Ovary (tissue), 9 donors: ENCODE measurements around the gene PRKAG3. TPM values are rescaled to one million over a fixed set of nuclear protein-coding genes. Genes with fewer than 3 reads are reported as not detected.

Experiments used
- DNase-seq, 5 donors: peaks; one replicate each; pipeline ENCODE4 v3.0.0-alpha.2; 2019 to 2020
- H3K27ac ChIP-seq, 2 donors: fragments of 200-600 bp; one replicate each; pipeline versions ENCODE4 v1.5.1 to v1.8.0; 2019 to 2022
- H3K27me3 ChIP-seq: fragments of 200-600 bp; one replicate; pipeline ENCODE4 v1.8.0; 2022
- H3K36me3 ChIP-seq: fragments of 200-600 bp; sonication (generic); one replicate; pipeline ENCODE4 v1.5.1; 2019
- H3K4me1 ChIP-seq: one replicate; pipeline ENCODE4 v1.8.1; 2013; ENCODE audit warnings: mild to moderate bottlenecking, moderate library complexity; ENCODE audit not compliant: insufficient read depth
- H3K4me3 ChIP-seq: fragments of 200-600 bp; sonication (generic); one replicate; pipeline ENCODE4 v1.5.1; 2017
- H3K9me3 ChIP-seq, 2 donors: fragments of 200-600 bp in 1 of 2; sonication (generic) in 1 of 2; one replicate each; pipeline versions ENCODE4 v1.5.1 to v1.8.1; 2013 to 2019; ENCODE audit warnings: mild to moderate bottlenecking in 1 of 2, moderate library complexity in 1 of 2
- EP300 ChIP-seq: sonication (generic); formaldehyde crosslinking; IDR thresholded peaks from one replicate; pipeline ENCODE4 v1.6.1; 2017; ENCODE audit warnings: antibody characterized with exemption
- POLR2A ChIP-seq: fragments of 450-650 bp; IDR thresholded peaks from one replicate; pipeline ENCODE4 v1.6.1; 2017; ENCODE audit warnings: antibody characterized with exemption, mild to moderate bottlenecking, moderate library complexity
- WGBS, 3 donors: extraction: QIAGEN DNeasy Blood & Tissue Kit in 1 of 3; methylation state at CpG; one replicate each; pipeline versions ENCODE4 v1.1.5 to v1.1.7; 2013 to 2017; 5-methylcytosine and 5-hydroxymethylcytosine counted together
- intact Hi-C, 4 donors: fragments of 100-400 bp; cut with DNase I; formaldehyde crosslinking; loops; one replicate each; pipeline versions ENCODE4 v1.11.0 to v1.15.1; 2022 to 2023
- polyA plus RNA-seq, 2 donors: library from polyadenylated mRNA; stranded (reverse); fragments of 200-250 nt in 1 of 2; fragments of 350-450 nt in 1 of 2; fragmentation: Illumina TruSeq in 1 of 2; extraction: RNeasy Lipid Tissue Mini Kit (QIAGEN cat#74804) in 1 of 2; gene quantifications; one replicate each; pipeline ENCODE4 v1.2.3, GENCODE V29; 2013 to 2014
- total RNA-seq, 7 donors: library from RNA; depleted of rRNA in 2 of 7; stranded (reverse); fragments of >200 nt in 2 of 7; fragmentation: NEBNext Ultra II Directional in 3 of 7; extraction: Animal tissue kit (Norgen Biotek cat#: 25700) in 3 of 7; gene quantifications; one replicate each; pipeline versions ENCODE4 v1.1.0 to v1.2.4, GENCODE V29; 2016 to 2023
- TF ChIP-seq, protein P1 (sequence below), 3 donors: fragments of 450-650 bp in 2 of 3; fragments of 200-600 bp in 1 of 3; IDR thresholded peaks; one replicate each; pipeline versions ENCODE4 v1.5.1 to v1.8.0; 2016 to 2022; ENCODE audit warnings: antibody characterized with exemption in 3 of 3, mild to moderate bottlenecking in 1 of 3
- donor health status: DM: no; HTN: no; CAD: no; lungs with moderate emphysema.
- donor health status: DM: no; HTN: no; CAD: no.
- donor health status: Bipolar disorder and iron deficiency.
- donor health status: DM: yes; HTN: yes; CAD: no.
- donor health status: DM: no; HTN: no; CAD: no.
- donor health status: DM: yes; HTN: yes; CAD: no.

PRKAG3 gene
- total and polyA plus RNA-seq, 9 donors: 0.11 to 0.32 TPM; not detected in 7

DNA sequence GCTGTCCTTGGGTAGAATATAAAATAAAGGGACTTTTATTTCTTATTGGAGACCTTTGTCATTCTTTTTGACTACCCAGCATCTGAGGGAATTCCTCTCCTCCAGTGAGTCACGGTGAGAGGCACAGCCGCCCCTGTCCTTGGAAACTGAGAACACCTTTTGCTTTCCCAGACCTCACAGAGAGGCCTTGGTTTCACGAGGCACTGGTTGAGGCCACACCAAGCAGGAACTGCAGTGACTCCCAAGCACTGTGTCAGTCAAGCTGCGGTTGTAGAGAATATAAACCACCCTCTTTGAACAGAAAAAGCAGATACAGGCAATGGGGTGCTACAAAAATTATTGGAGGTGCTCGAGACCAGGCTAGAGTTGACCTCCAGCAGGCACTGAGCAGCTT lies 16.4 kb downstream of the PRKAG3 start:
- 81 to 90% (median 85%) methylated on average over 5 of the region's 5 CpGs for WGBS, 3 donors
- Histone ChIP-seq H3K36me3 (no peaks in the 10 kb centered on the region), H3K27me3 (no peaks in the 10 kb centered on the region), H3K9me3 (no peaks in the 10 kb centered on the region), H3K27ac (no peak overlapping the region), H3K4me1 (no peaks in the 10 kb centered on the region), H3K4me3 (no peak overlapping the region)
- DNase-seq: no peak
- intact Hi-C loops: no loop called here
- TF ChIP-seq EP300: no peak
- TF ChIP-seq, protein P1, sequence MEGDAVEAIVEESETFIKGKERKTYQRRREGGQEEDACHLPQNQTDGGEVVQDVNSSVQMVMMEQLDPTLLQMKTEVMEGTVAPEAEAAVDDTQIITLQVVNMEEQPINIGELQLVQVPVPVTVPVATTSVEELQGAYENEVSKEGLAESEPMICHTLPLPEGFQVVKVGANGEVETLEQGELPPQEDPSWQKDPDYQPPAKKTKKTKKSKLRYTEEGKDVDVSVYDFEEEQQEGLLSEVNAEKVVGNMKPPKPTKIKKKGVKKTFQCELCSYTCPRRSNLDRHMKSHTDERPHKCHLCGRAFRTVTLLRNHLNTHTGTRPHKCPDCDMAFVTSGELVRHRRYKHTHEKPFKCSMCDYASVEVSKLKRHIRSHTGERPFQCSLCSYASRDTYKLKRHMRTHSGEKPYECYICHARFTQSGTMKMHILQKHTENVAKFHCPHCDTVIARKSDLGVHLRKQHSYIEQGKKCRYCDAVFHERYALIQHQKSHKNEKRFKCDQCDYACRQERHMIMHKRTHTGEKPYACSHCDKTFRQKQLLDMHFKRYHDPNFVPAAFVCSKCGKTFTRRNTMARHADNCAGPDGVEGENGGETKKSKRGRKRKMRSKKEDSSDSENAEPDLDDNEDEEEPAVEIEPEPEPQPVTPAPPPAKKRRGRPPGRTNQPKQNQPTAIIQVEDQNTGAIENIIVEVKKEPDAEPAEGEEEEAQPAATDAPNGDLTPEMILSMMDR (IDR thresholded peaks at IDR 0.05): no peak
- TF ChIP-seq POLR2A: no peak

DNA sequence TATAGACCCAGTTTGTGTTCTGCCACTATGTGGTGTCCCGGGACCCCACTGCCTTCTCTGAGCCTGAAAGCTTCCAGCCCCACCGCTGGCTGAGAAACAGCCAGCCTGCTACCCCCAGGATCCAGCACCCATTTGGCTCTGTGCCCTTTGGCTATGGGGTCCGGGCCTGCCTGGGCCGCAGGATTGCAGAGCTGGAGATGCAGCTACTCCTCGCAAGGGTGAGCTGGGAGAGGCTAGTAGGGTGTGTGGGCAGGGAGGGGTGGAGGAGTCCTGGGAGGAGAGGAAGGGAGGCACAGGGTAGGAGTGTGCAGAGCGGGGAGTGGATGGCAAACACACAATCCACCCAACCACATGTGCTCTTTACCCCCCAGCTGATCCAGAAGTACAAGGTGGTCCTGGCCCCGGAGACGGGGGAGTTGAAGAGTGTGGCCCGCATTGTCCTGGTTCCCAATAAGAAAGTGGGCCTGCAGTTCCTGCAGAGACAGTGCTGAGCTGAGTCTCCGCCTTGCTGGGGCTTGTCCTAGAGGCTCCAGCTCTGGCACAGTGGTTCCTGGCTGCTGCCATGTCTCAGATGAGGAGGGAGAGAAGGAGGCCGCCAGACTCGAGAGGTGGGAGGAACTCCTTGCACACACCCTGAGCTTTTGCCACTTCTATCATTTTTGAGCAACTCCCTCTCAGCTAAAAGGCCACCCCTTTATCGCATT lies 16.9 kb downstream of the PRKAG3 start:
- H3K27ac ChIP-seq: no peak overlapping the region
- WGBS, 3 donors: 87 to 93% (median 90%) methylated on average over 13 of the region's 13 CpGs
- H3K4me3 ChIP-seq: no peak overlapping the region
- H3K27me3 ChIP-seq: no peaks in the 10 kb centered on the region
- no peaks in the 10 kb centered on the region for H3K9me3 ChIP-seq
- H3K36me3 ChIP-seq: no peaks in the 10 kb centered on the region
- H3K4me1 ChIP-seq: no peaks in the 10 kb centered on the region
- intact Hi-C loops: no loop called here
- DNase-seq: no peak
- TF ChIP-seq, protein P1 (IDR thresholded peaks at IDR 0.05): no peak
- TF ChIP-seq EP300 (no peak), POLR2A (no peak)

DNA sequence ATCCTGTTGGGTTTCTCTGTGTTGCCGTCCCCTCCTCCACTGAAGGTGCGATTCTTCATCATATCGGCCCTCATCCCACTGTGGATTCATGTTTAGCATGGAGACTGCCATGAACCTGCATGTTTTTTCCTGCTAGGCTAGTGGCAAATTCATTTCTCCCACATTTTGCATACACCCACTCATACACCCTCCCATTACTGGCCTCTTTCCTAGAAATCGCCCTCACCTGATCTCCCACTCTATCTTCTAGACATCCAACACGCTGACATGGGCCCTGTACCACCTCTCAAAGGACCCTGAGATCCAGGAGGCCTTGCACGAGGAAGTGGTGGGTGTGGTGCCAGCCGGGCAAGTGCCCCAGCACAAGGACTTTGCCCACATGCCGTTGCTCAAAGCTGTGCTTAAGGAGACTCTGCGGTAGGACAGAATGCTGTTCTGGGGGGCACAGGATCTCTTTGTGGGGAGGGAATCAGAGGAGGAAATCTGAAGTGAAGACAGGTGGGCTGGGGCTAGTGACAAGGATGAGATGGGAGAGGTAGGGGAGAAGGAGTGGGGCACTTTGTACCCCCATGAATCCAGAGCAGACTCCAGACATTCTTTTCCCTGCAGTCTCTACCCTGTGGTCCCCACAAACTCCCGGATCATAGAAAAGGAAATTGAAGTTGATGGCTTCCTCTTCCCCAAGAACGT lies 17.7 kb downstream of the PRKAG3 start:
- H3K9me3 ChIP-seq: no peaks in the 10 kb centered on the region
- 87 to 93% (median 92%) methylated on average over 11 of the region's 11 CpGs for WGBS, 3 donors
- no peak for DNase-seq
- H3K36me3 ChIP-seq: no peaks in the 10 kb centered on the region
- intact Hi-C loops: no loop called here
- H3K4me3 ChIP-seq: no peak overlapping the region
- no peaks in the 10 kb centered on the region for H3K4me1 ChIP-seq
- no peak overlapping the region for H3K27ac ChIP-seq
- TF ChIP-seq EP300 (no peak), POLR2A (no peak)
- TF ChIP-seq, protein P1 (IDR thresholded peaks at IDR 0.05): no peak
- H3K27me3 ChIP-seq: no peaks in the 10 kb centered on the region

DNA sequence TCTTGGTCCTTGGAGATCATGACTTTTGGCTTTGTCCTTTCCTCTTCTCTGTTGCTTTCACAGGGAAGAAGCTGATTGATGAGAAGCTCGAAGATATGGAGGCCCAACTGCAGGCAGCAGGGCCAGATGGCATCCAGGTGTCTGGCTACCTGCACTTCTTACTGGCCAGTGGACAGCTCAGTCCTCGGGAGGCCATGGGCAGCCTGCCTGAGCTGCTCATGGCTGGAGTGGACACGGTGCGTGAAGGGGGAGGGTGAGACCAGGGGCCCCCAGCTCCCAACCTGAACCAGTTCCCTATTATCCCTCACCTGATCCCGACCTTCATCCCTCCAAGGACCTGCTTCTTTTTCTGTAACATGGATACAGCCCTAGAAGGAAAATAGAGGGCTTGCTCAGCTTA lies 18.7 kb downstream of the PRKAG3 start:
- H3K27me3 ChIP-seq: no peaks in the 10 kb centered on the region
- DNase-seq: no peak
- intact Hi-C loops: no loop called here
- no peaks in the 10 kb centered on the region for H3K36me3 ChIP-seq
- no peaks in the 10 kb centered on the region for H3K4me1 ChIP-seq
- no peak overlapping the region for H3K4me3 ChIP-seq
- 86 to 92% (median 88%) methylated on average over 5 of the region's 5 CpGs for WGBS, 3 donors
- TF ChIP-seq POLR2A: no peak
- TF ChIP-seq, protein P1 (IDR thresholded peaks at IDR 0.05): no peak
- TF ChIP-seq EP300: no peak
- no peaks in the 10 kb centered on the region for H3K9me3 ChIP-seq
- no peak overlapping the region for H3K27ac ChIP-seq
